BE2C (cell line): ENCODE data around the gene COL5A1.

ENCODE experiments used
- DNase-seq: peaks from one replicate; pipeline ENCODE4 v3.0.0-alpha.2; 2020
- H3K27me3 ChIP-seq: fragments of 250-450 bp; sonication (Bioruptor Pico); 2 replicates; pipeline ENCODE4 v1.5.1; 2020; ENCODE audit warnings: mild to moderate bottlenecking
- H3K36me3 ChIP-seq: fragments of 250-450 bp; sonication (Bioruptor Pico); 2 replicates; pipeline ENCODE4 v1.5.1; 2020; ENCODE audit warnings: mild to moderate bottlenecking
- H3K4me1 ChIP-seq: fragments of 250-450 bp; sonication (Bioruptor Pico); 2 replicates; pipeline ENCODE4 v1.5.1; 2020
- H3K4me3 ChIP-seq: 2 replicates; pipeline ENCODE4 v1.5.1; 2011; ENCODE audit warnings: low read depth, low read length
- H3K9me3 ChIP-seq: fragments of 250-450 bp; sonication (Bioruptor Pico); 2 replicates; pipeline ENCODE4 v1.5.1; 2020
- CTCF ChIP-seq: IDR thresholded peaks from 2 replicates; pipeline ENCODE4 v1.5.1; 2012; ENCODE audit warnings: mild to moderate bottlenecking, low read depth, low read length

Gene COL5A1

GRCh38 chr9:134693011-134693410 lies 51.4 kb downstream of the COL5A1 start:
- Histone ChIP-seq H3K4me3 (no peak overlapping the region), H3K27me3 (no peaks in the 10 kb centered on the region), H3K4me1 (peaks cover 11% of the 10 kb centered on the region; the same call in 1 of the 2 replicates), H3K36me3 (no peaks in the 10 kb centered on the region), H3K9me3 (no peaks in the 10 kb centered on the region)
- peak; percentile 59 for DNase-seq
- no peak for TF ChIP-seq CTCF

GRCh38 chr9:134693641-134694367 lies 52.2 kb downstream of the COL5A1 start:
- H3K27me3 ChIP-seq = no peaks in the 10 kb centered on the region
- no peaks in the 10 kb centered on the region for H3K36me3 ChIP-seq
- no peak overlapping the region for H3K4me3 ChIP-seq

GRCh38 chr9:134694368-134694665 lies 52.7 kb downstream of the COL5A1 start:
- Histone ChIP-seq H3K9me3 (no peaks in the 10 kb centered on the region), H3K27me3 (no peaks in the 10 kb centered on the region), H3K36me3 (no peaks in the 10 kb centered on the region), H3K4me1 (peaks cover 16% of the 10 kb centered on the region), H3K4me3 (no peak overlapping the region)
- TF ChIP-seq CTCF = no peak
- no peak for DNase-seq

More at GRCh38 chr9:134693641-134694367, 52.2 kb downstream of the COL5A1 start:
- peaks cover 15% of the 10 kb centered on the region for H3K4me1 ChIP-seq
- no peak for DNase-seq
- no peaks in the 10 kb centered on the region for H3K9me3 ChIP-seq
- TF ChIP-seq CTCF = no peak

GRCh38 chr9:134694714-134695113 lies 53.1 kb downstream of the COL5A1 start:
- H3K9me3 ChIP-seq = no peaks in the 10 kb centered on the region
- no peak overlapping the region for H3K4me3 ChIP-seq
- no peaks in the 10 kb centered on the region for H3K27me3 ChIP-seq
- H3K36me3 ChIP-seq = no peaks in the 10 kb centered on the region
- no peak for DNase-seq
- TF ChIP-seq CTCF = no peak
- peaks cover 16% of the 10 kb centered on the region for H3K4me1 ChIP-seq

- Histone ChIP-seq H3K9me3 (no peaks in the 10 kb centered on the region), H3K4me3 (no peak overlapping the region), H3K27me3 (no peaks in the 10 kb centered on the region), H3K36me3 (no peaks in the 10 kb centered on the region), H3K4me1 (peaks cover 16% of the 10 kb centered on the region)
- DNase-seq = no peak
- TF ChIP-seq CTCF = no peak
These were observed 53.5 kb downstream of the COL5A1 start for GRCh38 chr9:134695144-134695543.

- Histone ChIP-seq H3K9me3 (no peaks in the 10 kb centered on the region), H3K36me3 (no peaks in the 10 kb centered on the region), H3K4me3 (no peak overlapping the region), H3K4me1 (peaks cover 11% of the 10 kb centered on the region), H3K27me3 (no peaks in the 10 kb centered on the region)
- TF ChIP-seq CTCF = no peak
- DNase-seq = no peak
These were observed 54.8 kb downstream of the COL5A1 start for GRCh38 chr9:134696433-134696832.
